OCI-LY3 (cell line): ENCODE results near the gene MCOLN2.

Experiments
- CTCF ChIP-seq: fragments of 200-600, 300-600 bp; sonication (generic); IDR thresholded peaks from 2 replicates; pipeline ENCODE4 v1.5.1; 2014; ENCODE audit warnings: antibody characterized with exemption, low read length, low read depth
- EZH2phosphoT487 ChIP-seq: fragments of 200-600 bp; shearing (Covaris generic); IDR thresholded peaks from 2 replicates; pipeline ENCODE4 v1.6.1; 2018; ENCODE audit warnings: antibody characterized with exemption, mixed run types, low read depth

- TF ChIP-seq CTCF (no peak), EZH2phosphoT487 (no peak)
Observed at GRCh38 chr1:84892705-84893618, 104.0 kb downstream of the MCOLN2 start, which contains the start of gene LPAR3.
